AG09319 (cell line): ENCODE measurements around the gene COL4A2.

ENCODE experiments used
- DNase-seq: peaks from one replicate; pipeline ENCODE4 v3.0.0-alpha.2; 2010; ENCODE audit warnings: low read depth; ENCODE audit errors: extremely low read depth
- TF ChIP-seq, protein P1 (sequence below): IDR thresholded peaks from 2 replicates; pipeline ENCODE4 v1.5.1; 2011; ENCODE audit warnings: low read depth, mild to moderate bottlenecking, inconsistent platforms, low read length, moderate library complexity

Gene COL4A2

DNA sequence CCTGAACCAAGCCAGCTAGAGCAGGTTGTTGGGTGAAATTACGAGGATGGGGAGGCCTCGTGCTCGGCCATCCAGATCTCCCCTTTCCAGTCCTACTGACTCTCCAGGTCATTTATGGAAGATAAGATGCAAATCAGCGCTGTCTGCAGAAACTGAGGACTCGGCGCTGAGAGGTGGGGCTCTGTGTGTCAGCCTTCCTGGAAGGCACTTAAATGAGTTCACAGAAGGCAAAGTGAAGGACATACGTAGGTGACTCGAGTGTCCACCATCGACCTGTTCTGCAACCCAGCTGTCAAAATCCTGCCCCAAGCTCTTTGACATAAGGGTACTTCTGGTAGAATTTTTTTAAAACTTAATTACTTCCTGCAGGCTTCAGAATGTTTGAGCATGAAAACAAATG is 168.0 kb downstream of the COL4A2 start:
- DNase-seq = no peak
- TF ChIP-seq, protein P1, sequence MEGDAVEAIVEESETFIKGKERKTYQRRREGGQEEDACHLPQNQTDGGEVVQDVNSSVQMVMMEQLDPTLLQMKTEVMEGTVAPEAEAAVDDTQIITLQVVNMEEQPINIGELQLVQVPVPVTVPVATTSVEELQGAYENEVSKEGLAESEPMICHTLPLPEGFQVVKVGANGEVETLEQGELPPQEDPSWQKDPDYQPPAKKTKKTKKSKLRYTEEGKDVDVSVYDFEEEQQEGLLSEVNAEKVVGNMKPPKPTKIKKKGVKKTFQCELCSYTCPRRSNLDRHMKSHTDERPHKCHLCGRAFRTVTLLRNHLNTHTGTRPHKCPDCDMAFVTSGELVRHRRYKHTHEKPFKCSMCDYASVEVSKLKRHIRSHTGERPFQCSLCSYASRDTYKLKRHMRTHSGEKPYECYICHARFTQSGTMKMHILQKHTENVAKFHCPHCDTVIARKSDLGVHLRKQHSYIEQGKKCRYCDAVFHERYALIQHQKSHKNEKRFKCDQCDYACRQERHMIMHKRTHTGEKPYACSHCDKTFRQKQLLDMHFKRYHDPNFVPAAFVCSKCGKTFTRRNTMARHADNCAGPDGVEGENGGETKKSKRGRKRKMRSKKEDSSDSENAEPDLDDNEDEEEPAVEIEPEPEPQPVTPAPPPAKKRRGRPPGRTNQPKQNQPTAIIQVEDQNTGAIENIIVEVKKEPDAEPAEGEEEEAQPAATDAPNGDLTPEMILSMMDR = no peak

- TF ChIP-seq, protein P1 = no peak
Observed at GRCh38 chr13:110475550-110476219, 168.6 kb downstream of the COL4A2 start.

DNA sequence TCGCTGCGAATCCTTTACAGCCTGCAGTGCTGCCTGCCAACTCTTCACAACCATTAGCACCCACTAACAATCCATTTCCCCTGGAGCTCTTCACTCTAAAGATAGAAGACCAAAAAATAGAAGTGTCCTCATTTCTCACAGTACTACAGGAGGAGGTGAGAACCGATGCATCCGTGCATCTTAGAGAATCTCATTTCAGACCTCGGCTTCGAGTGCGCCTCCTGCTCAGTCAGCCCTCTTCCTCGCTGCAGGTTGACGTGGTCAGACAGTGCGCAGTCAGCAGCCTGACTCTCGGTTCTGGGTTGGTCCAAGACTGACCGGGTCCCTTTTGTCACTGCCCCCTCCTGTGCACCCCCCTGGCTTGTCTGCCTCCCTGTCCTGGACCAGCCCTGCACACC is 169.1 kb downstream of the COL4A2 start:
- no peak for DNase-seq
- TF ChIP-seq, protein P1 = no peak

More at GRCh38 chr13:110475550-110476219, 168.6 kb downstream of the COL4A2 start:
- DNase-seq = no peak

- DNase-seq = no peak
- TF ChIP-seq, protein P1 = no peak
Observed at GRCh38 chr13:110477706-110478245, 170.7 kb downstream of the COL4A2 start.

DNA sequence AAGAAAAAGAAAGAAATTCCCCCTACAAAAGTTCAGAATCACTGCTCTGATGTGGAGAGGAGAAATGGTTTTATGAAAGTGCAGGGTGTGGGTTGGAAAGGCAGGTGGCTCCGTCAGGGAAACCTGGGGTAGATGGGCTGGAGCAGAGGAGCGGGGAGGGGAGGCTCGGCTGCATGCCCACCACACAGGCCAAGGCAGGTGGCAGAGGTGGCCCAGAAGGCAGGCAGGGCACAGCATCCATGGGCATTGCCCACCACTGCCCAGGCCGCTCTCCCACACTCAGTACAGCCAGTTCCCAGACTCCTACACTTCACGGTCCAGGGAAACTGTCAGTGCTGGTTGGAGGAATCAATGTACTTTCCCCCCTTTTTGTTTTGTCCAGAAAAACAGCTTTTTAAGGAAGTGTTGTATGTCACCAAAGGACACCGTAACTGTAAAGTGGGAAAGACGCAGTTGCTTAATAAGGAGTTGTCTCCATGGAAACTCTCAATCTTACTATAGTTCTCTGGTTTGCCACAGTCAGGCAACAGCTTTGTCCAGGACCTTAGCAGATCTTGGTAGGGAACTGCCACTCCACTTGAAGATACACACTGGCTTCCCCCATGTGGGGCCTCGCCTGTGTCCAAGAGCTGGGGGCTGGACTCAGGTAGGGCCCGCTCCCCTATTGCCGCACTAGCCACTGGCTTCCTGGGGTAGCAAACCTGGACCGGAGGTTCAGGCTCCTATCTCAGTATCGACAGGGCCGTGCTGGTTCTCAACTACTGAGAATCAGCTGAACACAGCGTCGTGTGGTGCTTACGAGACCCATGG is 171.5 kb downstream of the COL4A2 start:
- DNase-seq = no peak
- TF ChIP-seq, protein P1 = no peak

DNA sequence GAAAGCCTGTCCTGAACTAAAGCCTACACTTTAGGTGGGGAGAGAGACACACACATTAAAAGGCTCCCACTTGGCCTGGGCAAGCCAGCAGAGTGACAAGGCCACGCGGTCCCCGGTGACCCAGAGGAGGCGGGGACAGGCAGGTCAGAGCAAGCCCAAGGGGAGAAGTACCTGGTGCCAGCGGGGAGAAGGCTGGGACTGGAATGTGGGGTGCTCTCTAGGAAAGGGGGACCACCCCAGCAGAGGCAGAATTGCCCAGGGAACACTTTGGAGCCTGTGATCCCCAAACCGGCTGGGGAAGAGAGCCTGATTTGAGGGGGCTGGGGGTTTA is 172.1 kb downstream of the COL4A2 start:
- no peak for DNase-seq
- TF ChIP-seq, protein P1 = no peak

DNA sequence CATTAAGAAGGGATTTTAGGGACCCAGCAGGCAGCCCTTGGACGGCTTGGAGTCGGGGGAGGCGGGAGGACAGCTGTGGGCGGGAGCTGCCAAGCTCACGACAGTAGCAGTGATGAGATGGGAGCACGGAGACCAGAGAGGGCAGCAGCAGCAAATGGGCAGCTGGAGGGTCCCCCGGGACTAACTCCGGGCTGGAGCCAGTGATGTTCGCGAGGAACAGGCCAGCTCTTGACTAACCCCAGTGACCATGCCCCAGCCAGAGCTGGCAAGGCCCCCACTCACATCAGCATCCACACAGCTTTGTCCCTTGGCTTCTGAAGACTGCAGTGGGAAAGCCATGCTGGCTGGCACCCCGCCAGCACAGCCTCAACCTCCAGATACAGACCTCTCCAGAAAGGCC is 172.6 kb downstream of the COL4A2 start:
- TF ChIP-seq, protein P1 = no peak
- no peak for DNase-seq
